Caco-2 (cell line): Measurements from ENCODE around the gene PALM3. TPM values are rescaled to one million over a fixed set of nuclear protein-coding genes. Genes with fewer than 3 reads are reported as not detected.

Experiments used
- BruUV-seq: library from RNA; stranded (reverse); fragments of 400-500 nt; replicated peaks from 2 replicates; lab custom pipeline; 2021; lab: Mats Ljungman, UMichigan
- CTCF ChIA-PET: fragments of 300-600 bp; sonication (Branson Sonifier 250); formaldehyde crosslinking; loops from one replicate; lab custom pipeline; 2022; ENCODE audit warnings: antibody characterized with exemption; lab: Charles Lee
- POLR2A ChIA-PET: fragments of 300-600 bp; sonication (Branson Sonifier 250); formaldehyde crosslinking; loops from one replicate; lab custom pipeline; 2022; ENCODE audit warnings: antibody characterized with exemption; lab: Charles Lee
- DNase-seq, 2 experiments: peaks; one replicate each; pipeline versions ENCODE4 v3.0.0 to v3.0.0-alpha.2; 2020 to 2022
- H3K27me3 ChIP-seq: replicated peaks from 2 replicates; pipeline ENCODE4 v1.6.0; 2011; ENCODE audit warnings: low read length; ENCODE audit not compliant: control insufficient read depth, insufficient read depth
- H3K36me3 ChIP-seq: 2 replicates; pipeline ENCODE4 v1.5.1; 2011; ENCODE audit warnings: low read length; ENCODE audit not compliant: control insufficient read depth, insufficient read depth
- H3K4me1 ChIP-seq: fragments of 250-450 bp; sonication (Bioruptor Pico); 2 replicates; pipeline ENCODE4 v1.5.1; 2020; ENCODE audit warnings: mild to moderate bottlenecking
- H3K4me3 ChIP-seq: 2 replicates; pipeline ENCODE4 v1.5.1; 2011; ENCODE audit warnings: low read depth, mild to moderate bottlenecking, control low read depth, low read length
- H3K9me3 ChIP-seq: fragments of 250-450 bp; sonication (Bioruptor Pico); 2 replicates; pipeline ENCODE4 v1.5.1; 2020; ENCODE audit warnings: mild to moderate bottlenecking, moderate library complexity
- H3K27ac Mint-ChIP-seq: one replicate; pipeline ENCODE4 v1.8.0; 2022; ENCODE audit warnings: mixed read lengths; ENCODE audit not compliant: unreplicated experiment
- H3K27me3 Mint-ChIP-seq: one replicate; pipeline ENCODE4 v1.8.0; 2022; ENCODE audit warnings: mixed read lengths; ENCODE audit not compliant: insufficient read depth, unreplicated experiment
- H3K36me3 Mint-ChIP-seq: one replicate; pipeline ENCODE4 v1.8.0; 2022; ENCODE audit warnings: mild to moderate bottlenecking, mixed read lengths; ENCODE audit not compliant: insufficient read depth, unreplicated experiment
- H3K4me1 Mint-ChIP-seq: one replicate; pipeline ENCODE4 v1.8.0; 2022; ENCODE audit warnings: low read depth, mixed read lengths; ENCODE audit not compliant: unreplicated experiment
- H3K4me3 Mint-ChIP-seq: one replicate; pipeline ENCODE4 v1.8.0; 2022; ENCODE audit warnings: mild to moderate bottlenecking, moderate library complexity, mixed read lengths; ENCODE audit not compliant: unreplicated experiment
- H3K9me3 Mint-ChIP-seq: one replicate; pipeline ENCODE4 v1.8.0; 2022; ENCODE audit warnings: mixed read lengths; ENCODE audit not compliant: unreplicated experiment
- intact Hi-C: fragments of 100-400 bp; cut with micrococcal nuclease; formaldehyde crosslinking; loops from one replicate; pipeline ENCODE4 v1.10.0; 2022; ENCODE audit not compliant: unreplicated experiment
- total RNA-seq: library from RNA; stranded (reverse); gene quantifications from 2 replicates; pipeline ENCODE4 v1.2.3, GENCODE V29; 2022
- TF ChIP-seq, protein P1 (sequence below), 2 experiments: fragments of 200-600 bp in 1 of 2; IDR thresholded peaks; 1 replicate in 1 of 2; 2 replicates in 1 of 2; pipeline versions ENCODE4 v1.5.1 to v1.8.0; 2011 to 2022; ENCODE audit warnings: antibody characterized with exemption in 1 of 2, control low read depth in 1 of 2, inconsistent platforms in 1 of 2, low read depth in 1 of 2, low read length in 1 of 2, mild to moderate bottlenecking in 1 of 2, moderate library complexity in 1 of 2; ENCODE audit not compliant: insufficient read depth in 1 of 2, severe bottlenecking in 1 of 2, unreplicated experiment in 1 of 2

Gene PALM3
- total RNA-seq, 1 experiment from 2014 or later: 25.9 TPM

DNA sequence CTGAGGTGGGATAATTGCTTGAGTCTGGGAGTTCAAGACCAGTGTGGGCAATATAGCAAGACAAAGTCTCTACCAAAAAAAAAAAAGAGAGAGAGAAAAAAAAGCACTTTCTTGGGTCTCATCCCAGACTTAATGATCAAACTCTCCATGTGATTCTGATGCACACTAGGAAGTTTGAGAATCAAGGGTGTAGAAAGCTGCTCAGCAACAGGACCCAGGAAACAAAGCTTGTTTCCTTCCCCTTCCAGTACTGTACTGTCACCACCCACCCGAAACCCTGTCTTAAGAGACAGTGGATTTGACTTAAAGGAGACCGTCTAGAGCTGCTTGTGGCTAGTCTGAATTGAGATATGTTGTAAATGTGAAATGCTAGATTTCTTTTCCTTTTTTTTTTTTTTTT is 16.5 kb upstream of the PALM3 start:
- Mint-ChIP-seq H3K9me3 (no peaks in the 10 kb centered on the region), H3K36me3 (peaks cover 22% of the 10 kb centered on the region), H3K4me3 (no peak overlapping the region), H3K4me1 (no peaks in the 10 kb centered on the region), H3K27me3 (no peaks in the 10 kb centered on the region), H3K27ac (no peak overlapping the region)
- intact Hi-C loops: loop anchor here (10.0 kb wide), 1 partner anchor 104 kb away; no protein-coding TSS in a partner anchor
- H3K4me3 ChIP-seq: no peak overlapping the region
- TF ChIP-seq, protein P1, sequence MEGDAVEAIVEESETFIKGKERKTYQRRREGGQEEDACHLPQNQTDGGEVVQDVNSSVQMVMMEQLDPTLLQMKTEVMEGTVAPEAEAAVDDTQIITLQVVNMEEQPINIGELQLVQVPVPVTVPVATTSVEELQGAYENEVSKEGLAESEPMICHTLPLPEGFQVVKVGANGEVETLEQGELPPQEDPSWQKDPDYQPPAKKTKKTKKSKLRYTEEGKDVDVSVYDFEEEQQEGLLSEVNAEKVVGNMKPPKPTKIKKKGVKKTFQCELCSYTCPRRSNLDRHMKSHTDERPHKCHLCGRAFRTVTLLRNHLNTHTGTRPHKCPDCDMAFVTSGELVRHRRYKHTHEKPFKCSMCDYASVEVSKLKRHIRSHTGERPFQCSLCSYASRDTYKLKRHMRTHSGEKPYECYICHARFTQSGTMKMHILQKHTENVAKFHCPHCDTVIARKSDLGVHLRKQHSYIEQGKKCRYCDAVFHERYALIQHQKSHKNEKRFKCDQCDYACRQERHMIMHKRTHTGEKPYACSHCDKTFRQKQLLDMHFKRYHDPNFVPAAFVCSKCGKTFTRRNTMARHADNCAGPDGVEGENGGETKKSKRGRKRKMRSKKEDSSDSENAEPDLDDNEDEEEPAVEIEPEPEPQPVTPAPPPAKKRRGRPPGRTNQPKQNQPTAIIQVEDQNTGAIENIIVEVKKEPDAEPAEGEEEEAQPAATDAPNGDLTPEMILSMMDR (IDR thresholded peaks at IDR 0.05; ENCODE audit: insufficient read depth in 1 of 2, low read depth in 1 of 2, low read length in 1 of 2, severe bottlenecking in 1 of 2, unreplicated experiment in 1 of 2): no peak
- no peaks in the 10 kb centered on the region for H3K27me3 ChIP-seq
- H3K9me3 ChIP-seq: no peaks in the 10 kb centered on the region
- ChIA-PET POLR2A (no interaction called here), CTCF (interaction anchor here (0.7 to 0.9 kb wide), 2 partner anchors 20 to 58 kb away, joined by 4 read pairs; no protein-coding TSS in a partner anchor)
- no peaks in the 10 kb centered on the region for H3K36me3 ChIP-seq
- peaks cover 10% of the 10 kb centered on the region; the same call in 1 of the 2 replicates for H3K4me1 ChIP-seq
- BruUV-seq: no TSS peak
- no peak for DNase-seq

DNA sequence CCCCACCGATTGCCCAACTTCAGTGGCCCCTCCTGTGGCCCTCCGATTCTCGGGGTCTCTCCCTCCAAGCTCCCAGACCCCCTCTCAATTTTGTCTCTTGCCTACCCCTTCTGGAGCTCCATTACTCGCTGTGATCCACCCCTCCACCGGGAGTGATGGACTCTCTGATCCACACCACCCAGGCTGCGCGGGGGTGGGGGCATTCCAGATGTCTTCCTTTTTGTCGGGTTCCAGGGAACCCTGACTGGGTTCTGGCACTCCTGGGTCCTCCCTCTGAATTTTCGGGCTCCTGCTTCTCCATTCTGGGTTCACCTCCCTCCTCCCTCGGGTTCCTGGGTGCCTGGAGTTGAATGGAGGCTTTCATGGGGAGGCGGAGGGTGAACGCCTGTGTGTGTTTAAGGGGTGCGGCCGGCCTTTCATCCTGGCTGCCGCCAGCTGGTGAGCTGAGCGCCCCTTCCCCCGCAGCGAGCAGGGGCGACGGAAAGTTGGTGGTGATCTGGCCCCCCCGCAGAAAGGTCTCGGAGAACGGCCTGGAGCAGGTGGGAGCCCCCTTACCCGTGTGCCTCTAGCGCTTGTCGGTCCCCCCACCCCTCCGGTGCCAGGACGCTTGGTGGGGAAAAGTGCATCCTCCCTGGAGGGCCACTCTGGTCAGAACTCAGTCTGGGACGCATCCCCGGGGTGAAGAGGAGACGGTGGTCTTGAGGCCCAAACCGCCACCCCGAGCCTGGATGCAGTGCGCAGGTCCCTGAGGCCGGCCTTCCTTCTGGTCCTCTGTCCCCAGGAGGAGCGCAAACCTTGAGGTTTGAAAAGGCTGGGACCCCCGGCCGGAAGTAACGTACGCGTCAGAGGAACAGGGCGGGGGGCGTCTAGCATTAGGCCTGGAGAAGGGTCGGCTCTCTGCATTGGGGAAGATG is 12.3 kb upstream of the PALM3 start:
- DNase-seq: peak in 1 of 2 experiments; percentile 33
- H3K4me3 Mint-ChIP-seq: peak overlapping the region; percentile 100
- ChIA-PET CTCF (interaction anchor here (0.6 to 1.5 kb wide), 8 partner anchors 9 to 212 kb away, joined by 3 to 7 read pairs (median 3); partner anchors contain the start of gene ASF1B), POLR2A (interaction anchor here (0.8 kb wide), 1 partner anchor 62 kb away, joined by 5 read pairs; the partner anchor contains the start of gene ASF1B)
- TF ChIP-seq, protein P1 (IDR thresholded peaks at IDR 0.05; ENCODE audit: insufficient read depth in 1 of 2, low read depth in 1 of 2, low read length in 1 of 2, severe bottlenecking in 1 of 2, unreplicated experiment in 1 of 2): no peak
- Histone ChIP-seq H3K27me3 (no peaks in the 10 kb centered on the region), H3K4me1 (no peaks in the 10 kb centered on the region), H3K9me3 (no peaks in the 10 kb centered on the region), H3K4me3 (peak overlapping the region; percentile 84), H3K36me3 (no peaks in the 10 kb centered on the region)
- intact Hi-C loops: loop anchor here (5.0 to 10.0 kb wide), 2 partner anchors 63 to 99 kb away; partner anchors contain the start of gene ASF1B
- TSS peak; percentile 37 for BruUV-seq
- H3K27ac Mint-ChIP-seq: peak overlapping the region; percentile 97
- H3K4me1 Mint-ChIP-seq: no peaks in the 10 kb centered on the region
- no peaks in the 10 kb centered on the region for H3K9me3 Mint-ChIP-seq
- H3K27me3 Mint-ChIP-seq: no peaks in the 10 kb centered on the region
- peaks cover 12% of the 10 kb centered on the region for H3K36me3 Mint-ChIP-seq

DNA sequence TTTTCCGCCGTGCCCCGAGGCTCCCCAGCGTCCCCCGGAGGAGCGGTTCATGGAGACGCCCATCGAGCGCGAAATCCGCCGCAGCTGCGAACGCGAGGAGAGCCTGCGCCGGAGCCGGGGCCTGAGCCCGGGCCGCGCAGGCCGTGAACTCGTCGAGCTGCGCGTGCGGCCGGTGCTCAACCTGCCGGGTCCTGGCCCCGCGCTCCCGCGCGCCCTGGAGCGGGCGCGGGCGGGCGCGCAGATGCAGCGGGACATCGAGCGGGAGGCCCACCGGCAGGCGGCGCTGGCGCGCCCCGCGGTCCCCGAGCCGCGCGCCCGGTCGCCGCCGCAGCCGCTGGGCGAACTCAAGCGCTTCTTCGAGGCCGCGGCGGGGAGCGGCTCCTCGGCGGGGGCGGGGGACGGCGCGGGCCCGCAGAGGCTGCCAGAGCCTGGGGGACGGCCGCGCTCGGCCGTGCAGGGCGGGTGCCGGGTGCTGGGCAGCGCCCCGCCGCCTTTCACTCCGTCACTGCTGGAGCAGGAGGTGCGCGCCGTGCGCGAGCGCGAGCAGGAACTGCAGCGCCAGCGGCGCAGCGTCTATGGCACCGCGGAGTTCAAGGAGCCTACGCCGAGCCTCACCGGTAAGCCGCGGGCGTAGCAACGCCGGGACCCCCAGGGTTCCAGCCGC is 11.5 kb upstream of the PALM3 start:
- BruUV-seq: no TSS peak
- peak overlapping the region; percentile 97 for H3K27ac Mint-ChIP-seq
- DNase-seq: peak; percentile 54 to 85
- peaks cover 12% of the 10 kb centered on the region for H3K36me3 Mint-ChIP-seq
- POLR2A ChIA-PET: interaction anchor here (0.8 kb wide), 1 partner anchor 63 kb away, joined by 5 read pairs; the partner anchor contains the start of gene ASF1B
- H3K9me3 ChIP-seq: no peaks in the 10 kb centered on the region
- no peaks in the 10 kb centered on the region for H3K36me3 ChIP-seq
- TF ChIP-seq, protein P1 (IDR thresholded peaks at IDR 0.05; ENCODE audit: insufficient read depth in 1 of 2, low read depth in 1 of 2, low read length in 1 of 2, severe bottlenecking in 1 of 2, unreplicated experiment in 1 of 2): peak in 1 of 2 experiments; percentile 36
- intact Hi-C loops: loop anchor here (5.0 to 10.0 kb wide), 2 partner anchors 64 to 99 kb away; partner anchors contain the start of gene ASF1B
- no peaks in the 10 kb centered on the region for H3K9me3 Mint-ChIP-seq
- no peaks in the 10 kb centered on the region for H3K27me3 ChIP-seq
- peak overlapping the region; percentile 100 for H3K4me3 Mint-ChIP-seq
- no peaks in the 10 kb centered on the region for H3K4me1 ChIP-seq
- peak overlapping the region; percentile 84 for H3K4me3 ChIP-seq
- no peaks in the 10 kb centered on the region for H3K27me3 Mint-ChIP-seq
- no peaks in the 10 kb centered on the region for H3K4me1 Mint-ChIP-seq
- CTCF ChIA-PET: interaction anchor here (0.5 to 1.9 kb wide), 10 partner anchors 10 to 211 kb away, joined by 3 to 7 read pairs (median 3); partner anchors contain the start of genes ASF1B and IL27RA
